NCI-H2081 treated with DMSO at 0.1 percent for 48 hours (cell line): Measurements from ENCODE around the gene BBOF1.
"Not testable (repeated sequence)": the region's sequence is repeated elsewhere in the genome, so short reads cannot be mapped to it uniquely, and the experiment has no call there.

ENCODE experiments used
- DNase-seq: peaks from one replicate; lab custom pipeline; 2025; lab: John Stamatoyannopoulos, UW

Gene BBOF1

DNA sequence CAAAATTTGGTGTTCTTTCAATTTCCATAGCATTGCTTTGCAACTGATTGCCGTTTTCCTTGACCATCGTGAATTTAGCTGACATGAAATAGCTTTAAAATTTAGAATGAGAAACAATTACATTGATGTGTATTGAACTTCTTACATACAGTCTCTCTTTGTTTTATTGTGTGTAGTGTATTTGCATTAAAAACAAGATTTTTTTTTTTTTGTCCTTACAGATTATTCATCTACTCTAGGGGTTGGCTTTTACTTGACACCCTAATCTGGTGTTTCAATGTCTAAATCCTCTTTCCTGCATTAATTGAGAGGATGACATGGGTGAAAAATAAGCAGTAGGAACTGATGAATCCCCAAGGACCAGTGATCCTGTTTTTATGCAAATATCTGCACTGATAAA lies 86.2 kb downstream of the BBOF1 start:
- DNase-seq, result no peak

- DNase-seq, result no peak
Observed at GRCh38 chr14:74109369-74109768, 90.2 kb downstream of the BBOF1 start.

GRCh38 chr14:74111395-74112216 lies 92.5 kb downstream of the BBOF1 start:
- DNase-seq, result not testable (repeated sequence)
